Activated T-cell treated with anti-CD3 and anti-CD28 coated beads, Interleukin-2, amount 50 U/mL, for 1 hour (primary cell): ENCODE data around the gene KLK10.

Experiments
- DNase-seq: peaks from one replicate; pipeline ENCODE4 v3.0.0-alpha.2; 2020

Gene KLK10

GRCh38 chr19:50963381-50963780, 56.1 kb downstream of the KLK10 start:
- DNase-seq: no peak
